C4-2B (cell line): ENCODE measurements around the gene AP1AR.

ENCODE experiments used
- CTCF ChIP-seq: fragments of 450-650 bp; conservative IDR thresholded peaks from 2 replicates; pipeline ENCODE4 v1.5.1; 2017; ENCODE audit warnings: mild to moderate bottlenecking
- ZFX ChIP-seq: fragments of 450-650 bp; IDR thresholded peaks from 2 replicates; pipeline ENCODE4 v1.6.1; 2017

DNA sequence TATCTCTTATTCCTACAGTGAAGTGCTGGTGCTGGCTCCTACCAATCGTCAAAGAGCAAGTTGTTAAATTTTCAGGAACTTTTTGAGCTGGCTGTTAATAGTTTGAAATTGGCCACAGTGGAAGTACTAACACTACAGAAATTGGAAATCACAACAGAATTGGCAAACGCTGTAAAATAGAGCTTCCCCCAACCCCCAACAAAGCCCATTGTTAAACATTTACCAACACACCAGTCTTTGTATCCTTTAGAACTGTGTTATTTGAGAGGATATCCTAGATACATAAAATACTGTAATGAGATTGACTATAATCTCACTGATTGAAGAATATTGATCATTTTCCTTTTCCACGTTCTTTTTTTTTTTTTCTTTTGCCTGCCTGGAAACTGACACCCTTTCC is 49.0 kb upstream of the AP1AR start:
- TF ChIP-seq CTCF: no peak
- TF ChIP-seq ZFX: no peak
